Measurements from ENCODE around the gene BMPR1B.

GRCh38 chr4:95051702-95052020 is 293.9 kb downstream of the BMPR1B start:
- TF ChIP-seq CTCF (IDR thresholded peaks at IDR 0.05) (no peak), POLR2A (IDR thresholded peaks at IDR 0.05) (no peak)

Data from right lobe of liver (tissue), 4 donors.